Measurements from ENCODE around the gene AKT2. TPM values are rescaled to one million over a fixed set of nuclear protein-coding genes. Genes with fewer than 3 reads are reported as not detected.

The AKT2 gene
- total RNA-seq, 1 experiment from 2014 or later, result 150 TPM

DNA sequence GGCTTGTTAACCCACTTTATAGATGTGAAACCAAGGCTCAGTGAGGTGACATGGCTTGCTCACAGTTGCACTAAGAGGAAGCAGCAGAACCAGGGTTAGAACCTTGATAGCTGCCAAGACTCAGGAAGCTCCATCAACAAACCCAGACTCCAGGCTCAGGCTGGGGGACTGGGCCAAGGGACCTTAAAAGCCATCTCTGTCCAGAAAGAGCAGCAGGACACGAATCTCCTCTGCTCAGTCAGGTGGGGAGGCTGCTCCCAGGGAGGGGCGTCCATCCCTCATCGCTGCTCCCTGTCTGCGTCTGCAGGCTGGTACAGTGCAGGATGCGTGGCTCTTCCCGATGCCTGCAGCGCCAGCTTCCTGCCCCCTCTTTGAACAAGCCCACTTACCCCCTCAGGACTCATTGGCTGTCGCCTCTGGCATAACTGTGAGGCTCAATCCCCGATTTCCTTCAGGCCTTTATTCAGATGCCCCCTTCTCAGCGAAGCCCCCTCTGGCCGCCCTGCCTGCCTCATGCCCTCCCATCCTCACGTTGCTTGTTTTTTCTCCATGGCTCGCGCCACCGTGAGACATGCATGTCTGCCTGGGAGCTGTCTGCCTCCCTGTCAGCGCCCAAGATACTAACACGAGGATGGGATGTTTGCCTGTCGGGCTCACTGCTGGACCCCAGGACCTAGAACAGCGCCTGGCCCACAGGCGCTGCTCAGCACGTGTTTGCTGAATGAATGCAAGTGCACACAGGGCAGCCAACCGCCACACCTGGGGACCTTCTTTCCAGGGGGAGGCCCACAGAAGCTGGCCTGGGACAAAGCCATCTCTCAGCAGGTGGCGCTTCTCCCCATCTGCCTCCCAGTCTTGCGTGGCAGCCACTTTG, 21.5 kb downstream of the AKT2 start:
- Histone ChIP-seq H4K8ac (replicated peaks; ENCODE audit: insufficient read length, low read depth, low read length) (no peak overlapping the region), H3K9ac (ENCODE audit: extremely low read depth, insufficient read length, low read length) (no peak overlapping the region), H3K27me3 (ENCODE audit: insufficient read depth, low read length) (no peaks in the 10 kb centered on the region), H3T11ph (ENCODE audit: low read length) (no peak overlapping the region), H2BK15ac (ENCODE audit: low read depth, low read length) (no peak overlapping the region), H2BK12ac (ENCODE audit: insufficient read length, low read depth, low read length) (no peak overlapping the region), H3K23ac (ENCODE audit: insufficient read length, low read depth, low read length) (no peak overlapping the region), H3K79me2 (ENCODE audit: insufficient read depth, low read length) (no peaks in the 10 kb centered on the region), H2BK20ac (ENCODE audit: low read depth, low read length, poor library complexity, severe bottlenecking) (no peak overlapping the region), H3K14ac (ENCODE audit: insufficient read depth, low read length) (no peak overlapping the region), H3K4me2 (ENCODE audit: insufficient read depth, insufficient read length, low read length) (no peak overlapping the region), H3K4ac (ENCODE audit: low read depth, low read length) (no peak overlapping the region), H2AK5ac (ENCODE audit: insufficient read length, low read length) (no peak overlapping the region), H2BK5ac (ENCODE audit: insufficient read length, low read length) (no peak overlapping the region), H3K79me1 (ENCODE audit: insufficient read depth, low read depth, low read length, poor library complexity, severe bottlenecking) (no peaks in the 10 kb centered on the region), H3K56ac (ENCODE audit: insufficient read length, low read depth, low read length) (no peak overlapping the region), H3K4me1 (ENCODE audit: insufficient read depth, low read length) (no peaks in the 10 kb centered on the region), H4K20me1 (ENCODE audit: control insufficient read depth, insufficient read depth, insufficient read length) (peaks cover 2% of the 10 kb centered on the region), H2BK120ac (ENCODE audit: low read depth, low read length, poor library complexity, severe bottlenecking) (no peak overlapping the region), H3K18ac (ENCODE audit: insufficient read length, low read depth, low read length) (no peak overlapping the region), H2AFZ (ENCODE audit: low read length) (no peak overlapping the region), H4K5ac (ENCODE audit: insufficient read length, low read depth, low read length) (no peak overlapping the region), H3K23me2 (ENCODE audit: insufficient read length, low read depth, low read length, poor library complexity, severe bottlenecking) (no peaks in the 10 kb centered on the region), H3K27ac (ENCODE audit: insufficient read length, low read depth, low read length) (no peak overlapping the region), H3K9me3 (ENCODE audit: control insufficient read depth, low read depth, low read length) (no peaks in the 10 kb centered on the region), H4K91ac (ENCODE audit: insufficient read length, low read depth, low read length) (no peak overlapping the region)
- WGBS (ENCODE audit: extremely low coverage, insufficient read length, low lambda C conversion rate), result no CpG with 5 or more reads among the region's 24 CpGs
- no peak for DNase-seq
- no peak overlapping the region for H3K4me3 Mint-ChIP-seq
- TF ChIP-seq, protein P1, sequence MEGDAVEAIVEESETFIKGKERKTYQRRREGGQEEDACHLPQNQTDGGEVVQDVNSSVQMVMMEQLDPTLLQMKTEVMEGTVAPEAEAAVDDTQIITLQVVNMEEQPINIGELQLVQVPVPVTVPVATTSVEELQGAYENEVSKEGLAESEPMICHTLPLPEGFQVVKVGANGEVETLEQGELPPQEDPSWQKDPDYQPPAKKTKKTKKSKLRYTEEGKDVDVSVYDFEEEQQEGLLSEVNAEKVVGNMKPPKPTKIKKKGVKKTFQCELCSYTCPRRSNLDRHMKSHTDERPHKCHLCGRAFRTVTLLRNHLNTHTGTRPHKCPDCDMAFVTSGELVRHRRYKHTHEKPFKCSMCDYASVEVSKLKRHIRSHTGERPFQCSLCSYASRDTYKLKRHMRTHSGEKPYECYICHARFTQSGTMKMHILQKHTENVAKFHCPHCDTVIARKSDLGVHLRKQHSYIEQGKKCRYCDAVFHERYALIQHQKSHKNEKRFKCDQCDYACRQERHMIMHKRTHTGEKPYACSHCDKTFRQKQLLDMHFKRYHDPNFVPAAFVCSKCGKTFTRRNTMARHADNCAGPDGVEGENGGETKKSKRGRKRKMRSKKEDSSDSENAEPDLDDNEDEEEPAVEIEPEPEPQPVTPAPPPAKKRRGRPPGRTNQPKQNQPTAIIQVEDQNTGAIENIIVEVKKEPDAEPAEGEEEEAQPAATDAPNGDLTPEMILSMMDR (conservative IDR thresholded peaks at IDR 0.05), result no peak
- H3K36me3 Mint-ChIP-seq (ENCODE audit: insufficient read depth in 1 of 3, low read depth in 3 of 3), result peaks cover 18 to 39% (median 32%) of the 10 kb centered on the region in 3 experiments
- peaks cover 17 to 21% of the 10 kb centered on the region in 2 experiments for H3K4me1 Mint-ChIP-seq
- H3K9me3 Mint-ChIP-seq, result no peaks in the 10 kb centered on the region
- H3K27ac Mint-ChIP-seq, result peak overlapping the region in 2 of 3 experiments; percentile 51 to 70; a peak in 3 of 7 replicates
- H3K27me3 Mint-ChIP-seq (ENCODE audit: low read depth), result no peaks in the 10 kb centered on the region; the same call in 1 of the 2 replicates
